ENCODE measurements around the gene TASOR2. TPM values are rescaled to one million over a fixed set of nuclear protein-coding genes. Genes with fewer than 3 reads are reported as not detected.

The TASOR2 gene
- total and polyA plus RNA-seq, 10 donors, result 9.5 to 87.9 (median 65.3) TPM

DNA sequence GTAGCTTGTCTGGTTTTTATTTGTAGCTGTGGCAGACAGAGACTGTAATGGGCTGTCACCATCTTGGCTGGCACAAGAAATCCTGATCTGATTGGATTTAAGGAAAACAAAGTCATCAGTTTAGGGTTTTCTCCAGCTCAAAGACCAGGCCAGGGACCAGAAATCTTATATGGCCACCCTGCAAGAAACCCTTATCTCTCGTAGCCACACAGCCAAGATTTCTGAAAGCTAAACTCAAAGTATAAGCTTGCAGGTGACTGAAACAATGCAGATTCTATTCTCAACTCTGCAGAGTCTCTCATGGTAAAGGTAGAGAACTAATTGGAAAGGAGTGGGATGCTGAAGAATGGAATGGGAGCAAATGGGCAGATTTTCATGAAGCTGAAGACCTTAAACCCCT is 15.0 kb upstream of the TASOR2 start:
- Histone ChIP-seq H3K27me3 (replicated peaks in 1 of 7) (no peaks in the 10 kb centered on the region), H3K36me3 (no peaks in the 10 kb centered on the region), H3K9me3 (peaks cover 0 to 25% (median 19%) of the 10 kb centered on the region in 8 donors), H3K4me3 (no peak overlapping the region), H3K4me1 (peaks cover 4 to 30% (median 25%) of the 10 kb centered on the region in 6 donors), H3K27ac (no peak overlapping the region)
- no peak for TF ChIP-seq POLR2A (IDR thresholded peaks at IDR 0.05)
- TF ChIP-seq, protein P1, sequence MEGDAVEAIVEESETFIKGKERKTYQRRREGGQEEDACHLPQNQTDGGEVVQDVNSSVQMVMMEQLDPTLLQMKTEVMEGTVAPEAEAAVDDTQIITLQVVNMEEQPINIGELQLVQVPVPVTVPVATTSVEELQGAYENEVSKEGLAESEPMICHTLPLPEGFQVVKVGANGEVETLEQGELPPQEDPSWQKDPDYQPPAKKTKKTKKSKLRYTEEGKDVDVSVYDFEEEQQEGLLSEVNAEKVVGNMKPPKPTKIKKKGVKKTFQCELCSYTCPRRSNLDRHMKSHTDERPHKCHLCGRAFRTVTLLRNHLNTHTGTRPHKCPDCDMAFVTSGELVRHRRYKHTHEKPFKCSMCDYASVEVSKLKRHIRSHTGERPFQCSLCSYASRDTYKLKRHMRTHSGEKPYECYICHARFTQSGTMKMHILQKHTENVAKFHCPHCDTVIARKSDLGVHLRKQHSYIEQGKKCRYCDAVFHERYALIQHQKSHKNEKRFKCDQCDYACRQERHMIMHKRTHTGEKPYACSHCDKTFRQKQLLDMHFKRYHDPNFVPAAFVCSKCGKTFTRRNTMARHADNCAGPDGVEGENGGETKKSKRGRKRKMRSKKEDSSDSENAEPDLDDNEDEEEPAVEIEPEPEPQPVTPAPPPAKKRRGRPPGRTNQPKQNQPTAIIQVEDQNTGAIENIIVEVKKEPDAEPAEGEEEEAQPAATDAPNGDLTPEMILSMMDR (IDR thresholded peaks at IDR 0.05 in 8 of 11, conservative IDR thresholded peaks at IDR 0.05 in 3 of 11), result no peak
- no peak for TF ChIP-seq POLR2AphosphoS5 (IDR thresholded peaks at IDR 0.05)
- intact Hi-C loops (cut with DNase I; ENCODE audit: low total_unique reads), result no loop called here
- 88 to 100% (median 92%) methylated on average over 1 of the region's 1 CpG for WGBS, 5 donors
- no peak for DNase-seq

DNA sequence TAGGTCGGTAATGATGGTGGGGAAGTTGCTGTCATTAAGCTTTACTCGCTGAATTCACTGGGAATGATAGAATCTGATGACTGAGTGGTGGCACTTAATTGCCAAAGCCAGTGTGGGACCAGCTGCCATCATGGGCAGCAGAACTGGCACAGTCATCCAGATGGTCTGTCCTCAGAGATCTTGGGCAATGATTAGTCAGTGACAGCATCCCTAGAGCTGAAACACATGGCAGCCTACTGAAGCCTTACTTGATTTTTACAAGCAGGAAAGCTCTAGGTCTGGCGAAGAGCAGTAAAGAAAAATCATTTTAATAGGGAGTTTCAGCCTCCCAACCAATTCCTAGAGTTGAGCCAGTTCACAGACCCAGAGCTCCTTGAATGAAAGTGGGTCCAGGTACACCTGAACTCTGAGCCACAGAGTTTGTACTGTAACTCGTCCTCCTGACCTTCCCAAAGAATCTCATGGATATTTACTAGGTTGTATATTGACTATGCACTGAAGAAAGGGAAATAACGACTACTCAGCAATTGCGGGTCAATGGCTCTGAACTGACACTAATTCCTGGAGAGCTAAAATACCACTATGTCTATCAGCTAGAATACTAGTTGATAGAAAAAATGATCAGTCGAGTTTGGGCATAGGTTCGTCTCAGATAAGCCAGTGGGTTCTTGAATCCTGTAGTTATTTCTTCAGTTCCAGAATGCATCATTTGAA is 13.8 kb upstream of the TASOR2 start:
- no peak overlapping the region for H3K4me3 ChIP-seq
- no peak for TF ChIP-seq POLR2AphosphoS5 (IDR thresholded peaks at IDR 0.05)
- TF ChIP-seq, protein P1 (IDR thresholded peaks at IDR 0.05 in 8 of 11, conservative IDR thresholded peaks at IDR 0.05 in 3 of 11), result no peak
- no peak for TF ChIP-seq POLR2A (IDR thresholded peaks at IDR 0.05)
- H3K4me1 ChIP-seq, result peaks cover 4 to 18% (median 13%) of the 10 kb centered on the region in 6 donors
- WGBS, 5 donors, result 59 to 86% (median 76%) methylated on average over 8 of the region's 8 CpGs
- H3K27ac ChIP-seq, result no peak overlapping the region
- intact Hi-C loops (cut with DNase I; ENCODE audit: low total_unique reads), result no loop called here
- no peak for DNase-seq
- no peaks in the 10 kb centered on the region for H3K27me3 ChIP-seq (replicated peaks in 1 of 7)
- H3K9me3 ChIP-seq, result peaks cover 0 to 25% (median 20%) of the 10 kb centered on the region in 8 donors
- H3K36me3 ChIP-seq, result no peaks in the 10 kb centered on the region

DNA sequence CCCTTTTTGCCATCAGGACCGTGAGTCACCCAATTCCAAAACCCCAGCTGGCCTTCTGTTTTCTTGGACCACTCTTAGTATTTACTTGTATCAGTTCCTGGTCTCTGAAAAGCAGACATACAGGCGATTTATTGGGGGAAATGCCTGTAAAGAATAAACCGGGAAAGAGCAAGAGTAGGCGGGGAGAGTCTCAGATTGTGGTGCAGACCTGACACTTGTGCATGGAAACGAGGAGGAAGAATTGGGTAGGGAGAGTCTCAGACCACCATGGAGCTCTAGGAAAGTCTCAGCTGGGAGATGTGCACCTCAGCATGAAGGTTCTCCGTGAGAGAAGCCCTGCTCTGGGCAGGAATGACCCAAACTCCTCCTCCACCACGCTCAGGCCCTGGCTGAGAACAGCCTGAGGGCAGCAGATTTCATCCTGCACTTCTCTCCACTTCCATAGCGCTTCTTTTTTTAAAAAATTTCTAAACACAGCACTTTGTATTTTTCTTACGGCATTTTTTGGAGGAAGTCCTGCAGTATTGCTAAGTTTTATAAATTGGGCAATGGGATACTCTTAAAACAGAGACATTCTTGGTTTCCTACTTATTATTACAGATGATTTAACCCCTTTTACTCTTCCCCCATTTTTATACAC is 6.1 kb upstream of the TASOR2 start:
- peaks cover 0 to 12% (median 8%) of the 10 kb centered on the region in 8 donors for H3K9me3 ChIP-seq
- intact Hi-C loops (cut with DNase I; ENCODE audit: low total_unique reads), result no loop called here
- no peak overlapping the region for H3K4me3 ChIP-seq
- TF ChIP-seq, protein P1 (IDR thresholded peaks at IDR 0.05 in 8 of 11, conservative IDR thresholded peaks at IDR 0.05 in 3 of 11), result no peak
- TF ChIP-seq POLR2A (IDR thresholded peaks at IDR 0.05) (no peak), POLR2AphosphoS5 (IDR thresholded peaks at IDR 0.05) (no peak)
- no peaks in the 10 kb centered on the region for H3K36me3 ChIP-seq
- DNase-seq, result no peak
- H3K27me3 ChIP-seq (replicated peaks in 1 of 7), result peaks cover 0 to 7% (median 0%) of the 10 kb centered on the region in 7 donors
- no peaks in the 10 kb centered on the region for H3K4me1 ChIP-seq
- H3K27ac ChIP-seq, result no peak overlapping the region
- WGBS, 5 donors, result 65 to 78% (median 66%) methylated on average over 9 of the region's 9 CpGs

DNA sequence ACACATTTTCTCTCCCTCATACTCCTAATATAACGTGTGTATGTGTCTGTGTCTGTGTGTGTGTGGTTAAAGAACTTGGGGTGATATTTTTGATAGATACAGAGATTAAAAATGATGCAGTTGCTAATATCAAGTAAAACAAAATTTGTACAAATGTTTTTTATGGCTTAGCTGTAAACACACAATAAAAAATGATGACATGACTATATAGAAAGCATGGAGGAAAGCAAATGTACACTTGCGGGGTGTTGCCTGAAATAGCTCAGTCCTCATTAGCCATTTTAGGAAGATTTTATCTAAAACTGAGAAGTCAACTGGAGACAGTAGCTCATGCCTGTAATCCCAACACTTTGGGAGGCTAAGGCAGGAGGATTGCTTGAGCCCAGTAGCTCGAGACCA is 5.6 kb upstream of the TASOR2 start:
- Histone ChIP-seq H3K27me3 (replicated peaks in 1 of 7) (peaks cover 0 to 7% (median 0%) of the 10 kb centered on the region in 7 donors), H3K4me1 (peaks cover 0 to 4% (median 3%) of the 10 kb centered on the region in 6 donors), H3K4me3 (no peak overlapping the region), H3K36me3 (no peaks in the 10 kb centered on the region), H3K9me3 (peaks cover 0 to 7% (median 5%) of the 10 kb centered on the region in 8 donors), H3K27ac (no peak overlapping the region)
- 76 to 87% (median 80%) methylated on average over 3 of the region's 3 CpGs for WGBS, 5 donors
- DNase-seq, result no peak
- no peak for TF ChIP-seq POLR2AphosphoS5 (IDR thresholded peaks at IDR 0.05)
- no peak for TF ChIP-seq POLR2A (IDR thresholded peaks at IDR 0.05)
- TF ChIP-seq, protein P1 (IDR thresholded peaks at IDR 0.05 in 8 of 11, conservative IDR thresholded peaks at IDR 0.05 in 3 of 11), result no peak
- intact Hi-C loops (cut with DNase I; ENCODE audit: low total_unique reads), result no loop called here

Measured in spleen (tissue), 11 donors.